Esophagus muscularis mucosa (tissue), 3 donors: ENCODE results near the gene SNX20.

ENCODE experiments used
- POLR2A ChIP-seq: fragments of 450-650 bp; IDR thresholded peaks from one replicate; pipeline ENCODE4 v1.6.1; 2017; ENCODE audit warnings: antibody characterized with exemption, moderate library complexity, mild to moderate bottlenecking, low read depth
- TF ChIP-seq, protein P1 (sequence below), 3 experiments: fragments of 200-600 bp in 2 of 3; fragments of 450-650 bp in 1 of 3; sonication (generic) in 2 of 3; IDR thresholded peaks; one replicate each; pipeline ENCODE4 v1.5.1; 2017 to 2019; ENCODE audit warnings: antibody characterized with exemption in 3 of 3, mild to moderate bottlenecking in 2 of 3, moderate library complexity in 1 of 3

DNA sequence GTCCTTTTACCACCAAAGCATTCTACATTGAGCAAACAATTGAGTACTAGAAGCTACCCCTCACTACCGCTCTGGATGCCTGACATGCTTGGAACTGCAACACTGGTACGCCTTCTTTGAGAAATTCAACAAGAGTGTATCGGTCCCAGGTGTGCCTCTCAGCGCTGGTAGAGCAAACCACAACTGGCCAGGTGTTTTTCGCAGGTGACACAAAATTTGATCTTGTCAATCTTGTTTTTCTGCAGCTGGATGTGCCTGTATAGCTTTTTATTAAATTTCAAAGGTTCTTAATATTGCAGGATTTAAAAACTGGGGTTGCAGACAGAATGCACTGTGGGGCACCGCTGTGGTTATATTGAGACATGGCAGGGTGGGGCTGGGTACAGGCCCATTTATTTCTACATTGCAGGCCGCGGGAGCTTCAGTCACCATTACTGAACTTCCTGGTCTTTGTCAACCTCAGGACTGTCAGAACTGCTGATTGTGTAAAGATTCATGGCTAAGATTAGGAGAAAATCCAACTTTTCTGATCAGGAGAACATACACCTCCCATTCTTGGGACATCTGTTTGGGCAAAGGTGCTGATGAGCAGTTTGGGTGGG lies 4.5 kb upstream of the SNX20 start:
- TF ChIP-seq, protein P1, sequence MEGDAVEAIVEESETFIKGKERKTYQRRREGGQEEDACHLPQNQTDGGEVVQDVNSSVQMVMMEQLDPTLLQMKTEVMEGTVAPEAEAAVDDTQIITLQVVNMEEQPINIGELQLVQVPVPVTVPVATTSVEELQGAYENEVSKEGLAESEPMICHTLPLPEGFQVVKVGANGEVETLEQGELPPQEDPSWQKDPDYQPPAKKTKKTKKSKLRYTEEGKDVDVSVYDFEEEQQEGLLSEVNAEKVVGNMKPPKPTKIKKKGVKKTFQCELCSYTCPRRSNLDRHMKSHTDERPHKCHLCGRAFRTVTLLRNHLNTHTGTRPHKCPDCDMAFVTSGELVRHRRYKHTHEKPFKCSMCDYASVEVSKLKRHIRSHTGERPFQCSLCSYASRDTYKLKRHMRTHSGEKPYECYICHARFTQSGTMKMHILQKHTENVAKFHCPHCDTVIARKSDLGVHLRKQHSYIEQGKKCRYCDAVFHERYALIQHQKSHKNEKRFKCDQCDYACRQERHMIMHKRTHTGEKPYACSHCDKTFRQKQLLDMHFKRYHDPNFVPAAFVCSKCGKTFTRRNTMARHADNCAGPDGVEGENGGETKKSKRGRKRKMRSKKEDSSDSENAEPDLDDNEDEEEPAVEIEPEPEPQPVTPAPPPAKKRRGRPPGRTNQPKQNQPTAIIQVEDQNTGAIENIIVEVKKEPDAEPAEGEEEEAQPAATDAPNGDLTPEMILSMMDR (IDR thresholded peaks at IDR 0.05), result no peak
- no peak for TF ChIP-seq POLR2A
